T1000 (cell line): ENCODE measurements around the gene UXS1.

Source experiments
- DNase-seq: peaks from one replicate; lab custom pipeline; 2025; ENCODE audit warnings: mixed read lengths; lab: John Stamatoyannopoulos, UW

The UXS1 gene

GRCh38 chr2:106108351-106108750, 85.8 kb downstream of the UXS1 start:
- no peak for DNase-seq

GRCh38 chr2:106107509-106108131, 86.5 kb downstream of the UXS1 start:
- no peak for DNase-seq

DNA sequence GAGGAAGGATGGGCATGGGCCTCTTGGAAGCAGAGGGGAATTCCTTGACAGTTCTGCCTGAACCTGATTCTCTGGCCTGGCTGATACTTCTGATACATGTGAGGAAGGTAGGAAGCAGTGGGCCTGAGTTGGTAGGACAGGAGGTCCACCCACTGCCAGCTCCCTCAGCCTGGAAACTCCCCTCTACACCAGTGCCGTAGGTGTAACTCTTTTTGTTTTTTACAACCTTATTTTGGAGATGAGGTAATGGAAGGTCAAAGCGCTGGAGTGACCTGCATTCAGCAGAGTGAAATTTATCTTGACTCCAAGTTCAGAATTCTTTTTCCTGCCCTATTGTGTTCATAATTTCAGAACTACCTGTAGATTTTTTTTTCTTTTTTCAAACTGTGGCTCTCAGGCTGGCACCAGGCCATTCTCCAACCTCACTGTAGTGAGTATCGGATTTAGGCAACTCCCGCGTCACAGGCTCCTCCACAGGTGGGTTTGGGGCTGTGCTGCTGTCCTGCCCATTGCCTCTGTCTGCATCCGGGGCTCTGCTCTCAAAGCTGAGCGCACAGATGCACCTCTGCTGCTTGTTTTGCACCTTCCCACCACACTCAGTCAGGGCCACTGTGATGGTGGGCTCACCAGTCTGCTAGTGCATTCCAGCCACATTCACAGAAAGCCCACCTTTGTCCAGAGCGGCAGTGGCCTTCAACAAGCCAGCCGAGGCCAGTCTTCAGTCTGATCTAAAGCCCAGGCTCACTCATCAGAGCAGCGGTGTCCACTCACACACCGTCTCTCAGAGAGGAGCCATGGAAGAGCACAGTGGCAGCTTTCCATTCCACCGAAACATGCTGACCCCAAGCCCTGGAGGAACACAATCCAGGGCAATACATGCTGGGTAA, 87.2 kb downstream of the UXS1 start:
- DNase-seq: no peak

GRCh38 chr2:106105151-106105922, 88.8 kb downstream of the UXS1 start:
- no peak for DNase-seq

- DNase-seq: peak; percentile 27
These were observed 89.6 kb downstream of the UXS1 start for GRCh38 chr2:106104332-106105062.

DNA sequence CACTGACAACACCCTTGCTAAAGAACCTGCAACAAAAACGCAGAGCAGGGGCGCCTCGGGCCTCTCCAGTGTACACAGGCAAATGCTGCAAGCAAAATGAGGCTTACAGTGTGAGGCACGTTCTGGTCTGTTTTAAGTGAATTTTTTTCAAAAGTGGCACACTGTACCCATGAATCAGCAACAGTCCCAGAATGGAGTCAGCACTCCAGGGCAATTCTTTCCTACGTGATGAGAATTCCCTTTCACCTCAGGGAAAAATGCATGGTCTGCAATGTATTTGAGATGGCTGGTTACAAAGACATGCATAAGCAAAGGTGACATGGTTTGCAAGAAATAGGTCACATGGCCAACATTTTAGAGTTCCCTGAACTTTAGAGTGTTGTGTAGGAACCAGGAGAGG, 94.4 kb downstream of the UXS1 start:
- no peak for DNase-seq

DNA sequence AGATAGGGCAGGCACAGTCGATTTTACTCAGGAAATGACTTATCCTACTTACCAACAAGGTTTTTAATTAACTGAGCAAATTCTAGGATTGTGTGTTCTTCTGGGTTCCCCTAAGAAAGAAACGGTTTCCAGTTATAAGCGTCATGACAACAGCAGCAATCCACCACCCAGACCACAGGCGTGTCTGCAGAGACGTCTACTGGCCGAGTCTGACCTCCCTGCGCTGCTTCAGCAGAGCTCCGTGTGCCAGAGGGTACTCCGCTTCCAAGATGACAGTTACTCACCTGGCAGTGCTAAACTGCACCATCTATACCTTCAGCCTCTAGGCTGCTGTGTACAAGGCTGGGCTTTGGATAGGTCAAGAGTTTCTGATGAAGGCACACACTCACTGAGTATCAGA, 95.4 kb downstream of the UXS1 start:
- DNase-seq: no peak

GRCh38 chr2:106098081-106098480, 96.0 kb downstream of the UXS1 start:
- DNase-seq: no peak

GRCh38 chr2:106097038-106098000, 96.8 kb downstream of the UXS1 start:
- no peak for DNase-seq

DNA sequence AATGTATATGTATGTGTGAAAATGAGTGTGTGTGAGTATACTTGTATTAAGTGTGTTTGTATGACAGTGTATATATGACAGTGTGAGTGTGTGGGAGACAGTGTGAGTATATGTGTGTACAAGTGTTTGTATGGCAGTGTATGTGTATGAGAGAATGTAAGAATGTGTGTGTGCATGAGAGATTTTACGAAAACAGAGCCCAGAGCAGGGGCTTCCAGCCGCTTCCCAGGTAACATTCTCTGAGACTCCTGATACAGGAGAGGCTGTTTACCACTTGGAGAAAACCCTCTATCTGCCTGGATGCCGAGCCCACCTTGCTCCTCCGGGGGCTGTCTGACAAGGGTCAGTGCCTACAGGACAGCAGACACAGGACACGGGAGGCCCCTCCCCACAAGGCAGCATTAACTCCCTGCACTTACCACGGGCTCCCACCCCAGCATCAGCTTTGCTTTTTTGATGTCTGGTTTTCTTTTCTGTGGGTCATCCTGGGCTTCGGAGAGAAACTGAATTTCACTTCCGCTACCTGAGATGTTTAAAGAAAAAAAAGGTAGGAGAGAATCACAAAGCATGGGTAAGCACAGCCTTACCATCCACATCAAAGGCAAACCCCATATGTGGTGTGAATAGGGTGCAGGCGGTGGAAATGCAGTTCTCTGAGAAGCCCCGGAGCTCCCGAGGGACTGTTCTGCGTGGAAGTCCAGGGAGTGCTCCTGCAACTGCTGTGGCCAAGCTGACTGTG, 97.6 kb downstream of the UXS1 start:
- DNase-seq: no peak

DNA sequence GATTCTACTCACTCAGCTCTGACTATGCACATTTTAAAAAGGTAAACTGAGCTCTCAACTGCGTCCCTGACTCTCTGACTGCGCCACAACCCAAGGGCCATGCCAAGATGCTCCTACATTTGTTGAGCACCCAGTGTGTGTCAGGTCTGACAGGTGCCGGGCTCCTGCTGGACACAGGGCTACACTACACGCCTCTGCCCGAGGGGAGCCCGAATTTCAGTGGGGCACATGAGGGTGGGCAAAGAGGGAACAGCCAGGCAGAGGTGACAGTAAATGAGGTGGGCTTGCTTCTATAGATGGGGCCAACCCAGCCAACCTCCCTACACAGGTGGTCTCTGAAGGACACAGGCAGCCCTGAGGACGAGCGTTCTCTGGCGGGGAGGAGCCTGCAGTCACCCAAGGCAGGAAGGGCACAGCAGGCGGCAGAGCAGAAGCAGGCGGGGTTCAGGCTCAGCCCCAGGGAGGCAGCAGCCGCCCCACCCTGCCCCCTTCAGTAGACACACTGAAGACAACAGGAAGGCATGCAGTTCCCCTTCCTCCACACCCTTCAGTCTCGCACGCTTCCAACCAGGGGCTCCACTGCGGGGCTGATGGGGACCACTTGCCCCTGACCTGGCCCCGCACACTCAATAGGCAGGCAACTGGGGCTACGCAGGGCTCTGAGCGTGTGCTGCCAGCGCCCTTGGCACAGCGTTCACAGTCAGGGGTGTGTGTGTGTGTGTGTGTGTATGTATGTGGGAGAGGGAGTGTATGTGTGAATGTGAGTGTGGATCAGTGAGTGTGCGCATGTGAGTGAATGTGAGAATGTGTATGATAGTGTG, 98.4 kb downstream of the UXS1 start:
- DNase-seq: no peak

GRCh38 chr2:106094131-106094841, 99.8 kb downstream of the UXS1 start:
- no peak for DNase-seq

DNA sequence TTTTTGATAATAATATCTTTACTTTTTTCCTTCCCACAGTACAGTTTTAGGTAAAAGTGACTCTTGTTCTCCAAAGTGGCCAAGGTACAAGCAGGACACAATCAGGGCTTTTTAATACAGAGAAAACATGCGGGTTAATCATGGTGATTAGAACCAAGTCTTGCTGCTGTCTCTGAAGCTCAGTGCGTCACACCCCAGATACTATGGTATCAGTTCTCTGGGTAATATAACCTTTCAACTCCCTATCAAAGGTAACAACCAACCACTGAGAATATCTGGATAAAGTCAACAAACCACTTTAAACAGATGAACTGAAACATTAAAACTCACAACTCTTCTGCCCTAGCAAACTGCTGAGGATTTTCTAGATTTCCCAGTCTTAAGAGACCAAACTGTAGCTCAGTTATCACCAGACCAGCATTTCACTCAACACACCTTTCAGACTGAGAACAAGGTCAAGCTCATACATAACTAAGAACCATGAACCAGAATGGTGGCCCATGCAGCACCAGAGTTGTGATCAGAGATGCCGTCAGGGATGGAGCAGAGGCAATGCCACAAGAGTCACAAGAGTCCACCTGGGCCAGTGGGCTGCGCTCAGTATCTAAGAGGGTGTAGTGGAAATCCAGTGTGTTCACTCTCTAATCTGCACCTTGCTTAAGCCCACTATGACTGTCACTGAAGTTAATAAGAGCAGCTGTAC, 103.0 kb downstream of the UXS1 start:
- DNase-seq: no peak

- no peak for DNase-seq
These were observed 104.5 kb downstream of the UXS1 start for GRCh38 chr2:106089611-106090010.

GRCh38 chr2:106085181-106085940, 108.7 kb downstream of the UXS1 start:
- no peak for DNase-seq

- no peak for DNase-seq
These were observed 113.1 kb downstream of the UXS1 start for GRCh38 chr2:106080959-106081358.

- DNase-seq: no peak
These were observed 116.0 kb downstream of the UXS1 start for GRCh38 chr2:106078096-106078495.
